Left ventricle myocardium inferior (tissue), 1 donor: Measurements from ENCODE around the gene MPZL3. TPM values are rescaled to one million over a fixed set of nuclear protein-coding genes. Genes with fewer than 3 reads are reported as not detected.

Source experiments
- DNase-seq: peaks from one replicate; pipeline ENCODE4 v3.0.0-alpha.2; 2020
- H3K27ac ChIP-seq: fragments of 200-600 bp; replicated peaks from 2 replicates; pipeline ENCODE4 v1.8.0; 2021
- H3K27me3 ChIP-seq: fragments of 200-600 bp; 2 replicates; pipeline ENCODE4 v1.8.0; 2021; ENCODE audit warnings: low read depth
- H3K36me3 ChIP-seq: fragments of 200-600 bp; 2 replicates; pipeline ENCODE4 v1.8.0; 2021
- H3K4me1 ChIP-seq: fragments of 200-600 bp; 2 replicates; pipeline ENCODE4 v1.8.0; 2021
- H3K4me3 ChIP-seq: fragments of 200-600 bp; 2 replicates; pipeline ENCODE4 v1.8.0; 2021; ENCODE audit warnings: mild to moderate bottlenecking, moderate library complexity
- H3K9me3 ChIP-seq: fragments of 200-600 bp; replicated peaks from 2 replicates; pipeline ENCODE4 v1.8.0; 2021
- intact Hi-C: fragments of 100-400 bp; cut with micrococcal nuclease; formaldehyde crosslinking; loops from one replicate; pipeline ENCODE4 v1.11.0; 2022
- total RNA-seq: library from RNA; stranded (reverse); fragmentation: NEBNext Ultra II Directional; extraction: Animal tissue kit (Norgen Biotek cat#: 25700); gene quantifications from one replicate; pipeline ENCODE4 v1.2.1, GENCODE V29; 2021
- TF ChIP-seq, protein P1 (sequence below): fragments of 200-600 bp; IDR thresholded peaks from 2 replicates; pipeline ENCODE4 v1.8.0; 2021; ENCODE audit warnings: antibody characterized with exemption, mild to moderate bottlenecking, borderline replicate concordance
- donor health status: DM: no; HTN: yes; CAD: no; lungs with severe emphysema.

Gene MPZL3
- total RNA-seq, 1 donor from 2014 or later = 2.7 TPM

DNA sequence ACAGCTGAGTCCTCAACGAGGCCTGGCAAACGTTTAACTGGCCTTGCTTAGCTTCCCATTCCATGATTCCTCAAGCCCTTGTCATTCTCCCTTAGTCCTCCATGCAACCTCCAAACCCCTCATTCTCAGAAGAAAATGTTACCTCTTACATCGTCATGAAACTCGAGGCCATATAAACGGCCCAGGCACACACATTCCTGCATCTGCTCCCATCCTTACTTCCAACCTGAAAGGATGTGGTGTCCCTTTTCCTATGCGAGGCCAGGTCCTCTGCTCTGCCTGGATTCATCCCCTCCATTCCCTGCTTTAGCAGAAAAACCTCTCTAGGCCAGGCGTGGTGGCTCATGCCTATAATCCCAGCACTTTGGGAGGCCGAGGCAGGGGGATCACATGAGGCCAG is 9.0 kb downstream of the MPZL3 start:
- intact Hi-C loops = no loop called here
- H3K9me3 ChIP-seq = no peaks in the 10 kb centered on the region
- H3K4me1 ChIP-seq = peaks cover 35% of the 10 kb centered on the region
- no peak for DNase-seq
- H3K36me3 ChIP-seq = no peaks in the 10 kb centered on the region
- H3K27me3 ChIP-seq = no peaks in the 10 kb centered on the region
- H3K27ac ChIP-seq = no peak overlapping the region
- H3K4me3 ChIP-seq = no peak overlapping the region
- TF ChIP-seq, protein P1, sequence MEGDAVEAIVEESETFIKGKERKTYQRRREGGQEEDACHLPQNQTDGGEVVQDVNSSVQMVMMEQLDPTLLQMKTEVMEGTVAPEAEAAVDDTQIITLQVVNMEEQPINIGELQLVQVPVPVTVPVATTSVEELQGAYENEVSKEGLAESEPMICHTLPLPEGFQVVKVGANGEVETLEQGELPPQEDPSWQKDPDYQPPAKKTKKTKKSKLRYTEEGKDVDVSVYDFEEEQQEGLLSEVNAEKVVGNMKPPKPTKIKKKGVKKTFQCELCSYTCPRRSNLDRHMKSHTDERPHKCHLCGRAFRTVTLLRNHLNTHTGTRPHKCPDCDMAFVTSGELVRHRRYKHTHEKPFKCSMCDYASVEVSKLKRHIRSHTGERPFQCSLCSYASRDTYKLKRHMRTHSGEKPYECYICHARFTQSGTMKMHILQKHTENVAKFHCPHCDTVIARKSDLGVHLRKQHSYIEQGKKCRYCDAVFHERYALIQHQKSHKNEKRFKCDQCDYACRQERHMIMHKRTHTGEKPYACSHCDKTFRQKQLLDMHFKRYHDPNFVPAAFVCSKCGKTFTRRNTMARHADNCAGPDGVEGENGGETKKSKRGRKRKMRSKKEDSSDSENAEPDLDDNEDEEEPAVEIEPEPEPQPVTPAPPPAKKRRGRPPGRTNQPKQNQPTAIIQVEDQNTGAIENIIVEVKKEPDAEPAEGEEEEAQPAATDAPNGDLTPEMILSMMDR = no peak

DNA sequence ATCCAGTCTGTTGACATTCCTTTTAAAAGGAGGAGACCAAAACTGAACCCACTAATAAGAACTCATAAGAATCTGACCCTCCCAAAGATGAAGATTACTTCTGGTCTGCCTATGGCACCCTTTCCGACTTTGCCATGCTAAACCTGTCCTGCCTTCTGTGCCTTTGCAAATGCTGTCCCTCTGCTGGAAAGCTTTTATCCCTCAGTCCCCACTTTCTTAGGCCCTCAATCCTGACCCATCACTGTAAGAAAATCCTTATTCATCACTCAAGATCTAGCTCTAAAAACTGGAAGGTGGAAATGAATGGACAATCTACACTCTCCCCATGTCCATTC is 10.4 kb downstream of the MPZL3 start:
- H3K27me3 ChIP-seq = no peaks in the 10 kb centered on the region
- no peaks in the 10 kb centered on the region for H3K9me3 ChIP-seq
- peaks cover 35% of the 10 kb centered on the region for H3K4me1 ChIP-seq
- peak overlapping the region; percentile 65 for H3K27ac ChIP-seq
- TF ChIP-seq, protein P1 = no peak
- H3K36me3 ChIP-seq = no peaks in the 10 kb centered on the region
- H3K4me3 ChIP-seq = no peak overlapping the region
- intact Hi-C loops = no loop called here
- DNase-seq = no peak

DNA sequence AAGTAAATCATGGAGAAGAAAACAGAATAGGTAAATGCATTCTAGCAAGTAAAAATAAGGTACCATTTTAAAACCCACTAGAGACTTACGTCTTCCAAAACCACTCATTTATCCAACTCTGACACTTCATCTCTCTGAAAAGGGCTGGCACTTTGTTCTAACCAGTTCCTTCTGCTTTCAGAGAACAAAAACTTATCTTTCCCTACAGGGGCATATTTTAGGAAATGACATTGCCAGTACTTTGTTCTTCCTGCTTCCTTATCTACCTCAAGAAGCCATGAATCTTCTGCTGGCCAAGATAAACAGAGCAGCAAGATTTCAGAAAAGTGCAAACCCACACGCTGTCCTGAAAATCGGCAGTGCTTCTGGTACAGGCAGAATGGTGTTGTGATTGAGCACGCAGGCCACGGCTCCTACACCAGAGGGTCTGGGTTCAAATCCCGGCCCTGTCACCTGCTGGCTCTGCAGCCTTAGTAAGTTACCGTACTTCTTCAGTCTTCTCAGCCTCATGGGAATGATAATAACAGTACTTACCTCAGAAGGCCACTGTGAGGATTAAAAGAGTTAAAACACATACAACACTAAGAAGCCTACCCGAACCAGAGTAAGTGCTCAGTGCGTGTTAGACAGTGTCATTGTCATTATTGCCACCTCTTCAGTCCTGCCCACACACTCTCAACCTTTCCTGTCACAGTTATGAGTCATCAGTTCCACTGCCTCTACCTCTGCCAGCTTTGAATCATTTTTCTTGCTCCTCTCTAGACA is 11.0 kb downstream of the MPZL3 start:
- Histone ChIP-seq H3K4me3 (no peak overlapping the region), H3K27ac (peak overlapping the region; percentile 65), H3K27me3 (no peaks in the 10 kb centered on the region), H3K9me3 (no peaks in the 10 kb centered on the region), H3K4me1 (peaks cover 40% of the 10 kb centered on the region), H3K36me3 (no peaks in the 10 kb centered on the region)
- no peak for DNase-seq
- TF ChIP-seq, protein P1 = no peak
- intact Hi-C loops = no loop called here

DNA sequence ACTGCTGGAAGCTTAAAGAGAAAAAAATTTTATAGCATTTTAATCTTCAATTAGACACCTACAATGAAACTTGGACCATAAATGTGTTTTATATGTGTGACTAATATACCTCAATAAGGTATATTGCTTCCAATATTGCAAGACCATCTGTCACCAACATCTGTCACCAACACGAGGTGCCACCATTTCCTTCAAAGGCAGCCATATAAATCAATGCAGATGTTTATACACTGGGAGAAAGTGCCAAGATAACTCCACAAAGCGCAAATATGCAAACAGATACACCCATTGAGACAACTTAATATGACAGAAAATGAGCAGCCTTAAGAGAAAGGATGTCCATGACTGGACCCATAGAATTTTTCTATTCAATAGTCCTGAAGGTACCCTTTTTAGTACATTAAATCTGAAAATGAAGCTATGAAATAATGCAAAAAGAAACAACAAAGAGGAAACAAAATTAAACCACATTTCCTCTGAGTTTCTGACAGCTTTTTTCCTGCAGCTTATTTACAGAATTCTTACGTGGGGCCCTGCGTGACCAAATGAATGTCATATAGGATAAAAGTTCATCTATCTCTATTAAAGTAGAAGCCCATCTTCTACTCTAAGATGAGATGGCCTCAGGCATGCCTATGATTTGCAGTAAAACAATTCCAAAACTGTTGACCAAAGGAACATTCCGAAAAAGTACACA is 12.5 kb downstream of the MPZL3 start:
- Histone ChIP-seq H3K4me3 (no peak overlapping the region), H3K4me1 (peaks cover 52% of the 10 kb centered on the region), H3K27ac (peak overlapping the region; percentile 65), H3K36me3 (no peaks in the 10 kb centered on the region), H3K27me3 (no peaks in the 10 kb centered on the region), H3K9me3 (no peaks in the 10 kb centered on the region)
- TF ChIP-seq, protein P1 = no peak
- intact Hi-C loops = no loop called here
- DNase-seq = no peak

DNA sequence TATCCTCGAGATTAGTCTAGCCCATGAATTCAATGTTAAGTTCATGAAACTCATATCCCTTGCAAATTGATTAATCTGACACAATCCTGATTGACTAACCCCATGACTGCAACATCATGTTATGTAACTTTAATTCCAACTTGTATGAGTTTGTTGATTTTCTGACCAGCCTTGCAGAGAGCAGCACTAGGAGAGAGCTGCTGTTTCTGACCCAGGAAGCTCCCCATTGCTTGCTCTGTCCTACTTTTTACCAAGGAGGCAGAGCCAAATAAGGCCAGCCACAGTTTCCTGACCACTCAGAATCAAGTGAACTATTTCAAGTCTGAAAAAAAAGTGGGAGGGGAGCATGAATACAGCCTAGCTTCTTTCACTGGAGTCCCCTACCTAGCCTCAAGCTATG is 13.2 kb downstream of the MPZL3 start:
- TF ChIP-seq, protein P1 = no peak
- H3K4me3 ChIP-seq = no peak overlapping the region
- no peaks in the 10 kb centered on the region for H3K9me3 ChIP-seq
- H3K27me3 ChIP-seq = no peaks in the 10 kb centered on the region
- no peaks in the 10 kb centered on the region for H3K36me3 ChIP-seq
- DNase-seq = no peak
- H3K27ac ChIP-seq = peak overlapping the region; percentile 39
- peaks cover 52% of the 10 kb centered on the region for H3K4me1 ChIP-seq
- intact Hi-C loops = no loop called here
